HepG2 (cell line): ENCODE results near the gene GUCY1A1. TPM values are rescaled to one million over a fixed set of nuclear protein-coding genes. Genes with fewer than 3 reads are reported as not detected.

Experiments
- ATAC-seq: fragments of 200-7000 bp; cut with Tn5 transposase; 3 replicates; pipeline ENCODE4 v1.9.1; 2020; ENCODE audit warnings: mild to moderate bottlenecking, moderate library complexity
- BruUV-seq: library from RNA; stranded (reverse); fragments of 400-500 nt; replicated peaks from 2 replicates; lab custom pipeline; 2021; lab: Mats Ljungman, UMichigan
- CTCF ChIA-PET: fragments of 300-600 bp; formaldehyde crosslinking; extraction: SDS; loops from one replicate; lab custom pipeline; 2021; ENCODE audit warnings: low total read pairs, inconsistent platforms, low intra/inter-chr PET ratio; lab: Yijun Ruan, JAX
- POLR2A ChIA-PET: fragments of 350-600 bp; sonication (Branson Sonifier 250); formaldehyde crosslinking; loops from one replicate; lab custom pipeline; 2020; ENCODE audit warnings: antibody characterized with exemption, inconsistent platforms; lab: Yijun Ruan, JAX
- DNase-seq: peaks from one replicate; pipeline ENCODE4 v3.0.0-alpha.2; 2015; ENCODE audit warnings: low spot score
- FAIRE-seq: peaks from 3 replicates; lab custom pipeline; 2011; peaks lifted over from hg19 to GRCh38; lab: Jason Lieb, UNC
- H2AFZ ChIP-seq: one replicate; pipeline ENCODE4 v1.6.1; 2011; ENCODE audit warnings: low read length, inconsistent platforms
- H3K27ac ChIP-seq: fragments of 300-600 bp; 3 replicates; pipeline ENCODE4 v1.8.0; 2011; ENCODE audit warnings: mixed run types, mild to moderate bottlenecking, mixed read lengths, low read length, inconsistent platforms; ENCODE audit not compliant: insufficient read depth; ENCODE audit errors: extremely low read length
- H3K27me3 ChIP-seq, 2 experiments: fragments of 200-600 bp in 1 of 2; 2 replicates in 1 of 2; 3 replicates in 1 of 2; pipeline versions ENCODE4 v1.6.0 to v1.8.0; 2011; ENCODE audit warnings: low read length in 2 of 2, mild to moderate bottlenecking in 2 of 2, moderate library complexity in 2 of 2, inconsistent platforms in 1 of 2; ENCODE audit not compliant: insufficient read depth in 2 of 2, control insufficient read depth in 1 of 2
- H3K36me3 ChIP-seq, 2 experiments: fragments of 200-600 bp in 1 of 2; replicated peaks in 1 of 2; 2 replicates in 1 of 2; 3 replicates in 1 of 2; pipeline versions ENCODE4 v1.5.1 to v1.8.0; 2011; ENCODE audit warnings: low read length in 2 of 2, inconsistent platforms in 1 of 2; ENCODE audit not compliant: insufficient read depth in 2 of 2, control insufficient read depth in 1 of 2
- H3K4me1 ChIP-seq: 2 replicates; pipeline ENCODE4 v1.5.1; 2012; ENCODE audit warnings: low read length, inconsistent platforms; ENCODE audit not compliant: insufficient read depth
- H3K4me2 ChIP-seq: 2 replicates; pipeline ENCODE4 v1.6.0; 2011; ENCODE audit warnings: low read depth, low read length, inconsistent platforms
- H3K4me3 ChIP-seq, 3 experiments: fragments of 200-600 bp in 1 of 3; sonication (generic), shearing (Covaris generic) in 1 of 3; replicated peaks in 1 of 3; 2 replicates each; pipeline ENCODE4 v1.5.1; 2011 to 2016; ENCODE audit warnings: low read length in 3 of 3, inconsistent platforms in 2 of 3, low read depth in 2 of 3, mild to moderate bottlenecking in 2 of 3, control low read depth in 1 of 3, mixed read lengths in 1 of 3; ENCODE audit not compliant: insufficient read depth in 1 of 3
- H3K79me2 ChIP-seq: one replicate; pipeline ENCODE4 v1.6.1; 2011; ENCODE audit warnings: low read length, inconsistent platforms; ENCODE audit not compliant: insufficient read depth
- H3K9ac ChIP-seq: 2 replicates; pipeline ENCODE4 v1.6.0; 2011; ENCODE audit warnings: mild to moderate bottlenecking, low read depth, low read length, inconsistent platforms; ENCODE audit not compliant: insufficient read depth
- H3K9me3 ChIP-seq: 2 replicates; pipeline ENCODE4 v1.5.1; 2012; ENCODE audit warnings: mild to moderate bottlenecking, low read length
- H4K20me1 ChIP-seq: 2 replicates; pipeline ENCODE4 v1.6.0; 2011; ENCODE audit warnings: inconsistent platforms, mild to moderate bottlenecking, low read length, moderate library complexity; ENCODE audit not compliant: insufficient read depth
- BCL3 ChIP-seq: sonication (generic); formaldehyde crosslinking; IDR thresholded peaks from 2 replicates; pipeline ENCODE4 v1.5.1; 2020; ENCODE audit warnings: mild to moderate bottlenecking, missing genetic modification reagents, moderate library complexity
- BRF2 ChIP-seq: sonication (generic); formaldehyde crosslinking; IDR thresholded peaks from 2 replicates; pipeline ENCODE4 v1.8.1; 2022; ENCODE audit warnings: mild to moderate bottlenecking, missing genetic modification reagents
- CBX5 ChIP-seq: sonication (generic); formaldehyde crosslinking; IDR thresholded peaks from 2 replicates; pipeline ENCODE4 v1.4.0; 2020; ENCODE audit warnings: missing genetic modification reagents, borderline replicate concordance
- RXRB ChIP-seq: IDR thresholded peaks from 2 replicates; pipeline ENCODE4 v1.6.1; 2016; ENCODE audit warnings: borderline replicate concordance, missing genetic modification reagents, missing compliant biosample characterization
- ZNF337 ChIP-seq: sonication (generic); formaldehyde crosslinking; IDR thresholded peaks from 2 replicates; pipeline ENCODE4 v1.5.1; 2020; ENCODE audit warnings: missing genetic modification reagents, low read depth, mild to moderate bottlenecking, borderline replicate concordance
- ZNF563 ChIP-seq: sonication (generic); formaldehyde crosslinking; IDR thresholded peaks from 2 replicates; pipeline ENCODE4 v1.8.0; 2022; ENCODE audit warnings: mild to moderate bottlenecking, moderate library complexity, missing genetic modification reagents
- ZNF609 ChIP-seq: sonication (generic); formaldehyde crosslinking; IDR thresholded peaks from 2 replicates; pipeline ENCODE4 v1.4.0; 2020; ENCODE audit warnings: mild to moderate bottlenecking, missing genetic modification reagents, borderline replicate concordance
- ZNF737 ChIP-seq: sonication (generic); formaldehyde crosslinking; IDR thresholded peaks from 2 replicates; pipeline ENCODE4 v1.5.0; 2020; ENCODE audit warnings: missing genetic modification reagents, mild to moderate bottlenecking, borderline replicate concordance
- ZNF775 ChIP-seq: sonication (generic); formaldehyde crosslinking; IDR thresholded peaks from 2 replicates; pipeline ENCODE4 v1.4.0; 2020; ENCODE audit warnings: missing genetic modification reagents, mild to moderate bottlenecking, moderate library complexity, borderline replicate concordance
- WGBS: methylation state at CpG from one replicate; pipeline ENCODE4 v1.1.6; 2017; ENCODE audit warnings: low lambda C conversion rate; 5-methylcytosine and 5-hydroxymethylcytosine counted together
- in situ Hi-C: cut with HindIII; loops from 2 replicates; pipeline ENCODE4 v1.10.0; 2017; ENCODE audit warnings: low pct_unique_long_range_greater_than_20kb; ENCODE audit not compliant: extremely low pct_ligation_motif_present
- intact Hi-C: fragments of 100-400 bp; cut with micrococcal nuclease; formaldehyde crosslinking; loops from one replicate; pipeline ENCODE4 v1.10.0; 2022; ENCODE audit not compliant: unreplicated experiment
- polyA plus RNA-seq, 8 experiments: library from polyadenylated mRNA; depleted of rRNA in 3 of 8; stranded (reverse) in 7 of 8; unstranded in 1 of 8; fragments of >200 nt; fragmentation: Illumina TruSeq in 4 of 8; extraction: Trizol in 4 of 8; gene quantifications; 2 replicates each; pipeline versions ENCODE4 v1.2.1 to v1.2.3, GENCODE V29; 2011 to 2016; ENCODE audit warnings: low read depth in 4 of 8, missing spikeins in 1 of 8, mixed read lengths in 1 of 8; ENCODE audit not compliant: insufficient read depth in 1 of 8
- total RNA-seq, 5 experiments: library from RNA; depleted of rRNA; stranded (reverse); fragments of >200 nt; fragmentation: Illumina TruSeq; extraction: Trizol; gene quantifications; 2 replicates each; pipeline ENCODE4 v1.2.3, GENCODE V29; 2016; ENCODE audit warnings: low read depth in 1 of 5

The GUCY1A1 gene
- total and polyA plus RNA-seq, 2 of the 13 experiments (the other 11 are each of a cell fraction or from before 2014, with no cell fraction given), result not detected

- TF ChIP-seq BCL3 (CRISPR knock-in tag), result no peak
Observed at GRCh38 chr4:155763551-155763950, 96.9 kb downstream of the GUCY1A1 start (continued).

- FAIRE-seq (no peak), DNase-seq (no peak), ATAC-seq (no peak)
- Histone ChIP-seq H3K36me3 (no peaks in the 10 kb centered on the region), H3K27me3 (no peaks in the 10 kb centered on the region), H3K27ac (no peak overlapping the region), H4K20me1 (no peaks in the 10 kb centered on the region), H3K9ac (no peak overlapping the region), H3K4me2 (no peak overlapping the region), H3K4me1 (no peaks in the 10 kb centered on the region), H2AFZ (no peak overlapping the region), H3K9me3 (no peaks in the 10 kb centered on the region), H3K79me2 (no peaks in the 10 kb centered on the region), H3K4me3 (no peak overlapping the region)
- ChIA-PET POLR2A (no interaction called here), CTCF (no interaction called here)
- in situ Hi-C loops, result no loop called here
- WGBS, result 3% methylated on average over 3 of the region's 3 CpGs
- TF ChIP-seq RXRB (CRISPR knock-in tag), result no peak
- intact Hi-C loops, result no loop called here
- BruUV-seq, result no TSS peak
Observed at GRCh38 chr4:155765149-155765548, 98.5 kb downstream of the GUCY1A1 start.

GRCh38 chr4:155766622-155767021 is 100.0 kb downstream of the GUCY1A1 start:
- no TSS peak for BruUV-seq
- TF ChIP-seq ZNF775, result no peak
- TF ChIP-seq ZNF563 (CRISPR knock-in tag), result no peak
- no peak for TF ChIP-seq ZNF737 (CRISPR knock-in tag)
- TF ChIP-seq ZNF337, result no peak
- TF ChIP-seq CBX5 (CRISPR knock-in tag), result no peak
- TF ChIP-seq ZNF609, result no peak
- no peak for TF ChIP-seq BRF2 (CRISPR knock-in tag)

More at GRCh38 chr4:155766622-155767021, 100.0 kb downstream of the GUCY1A1 start:
- Histone ChIP-seq H4K20me1 (no peaks in the 10 kb centered on the region), H3K9me3 (no peaks in the 10 kb centered on the region), H3K4me3 (no peak overlapping the region), H3K4me1 (no peaks in the 10 kb centered on the region), H3K36me3 (no peaks in the 10 kb centered on the region), H3K79me2 (no peaks in the 10 kb centered on the region), H3K27ac (no peak overlapping the region), H3K27me3 (no peaks in the 10 kb centered on the region), H2AFZ (no peak overlapping the region), H3K9ac (no peak overlapping the region), H3K4me2 (no peak overlapping the region)
- intact Hi-C loops (no loop called here), in situ Hi-C loops (no loop called here)
- no peak for FAIRE-seq
- POLR2A ChIA-PET, result no interaction called here
- ATAC-seq, result no peak
- CTCF ChIA-PET, result no interaction called here
- DNase-seq, result no peak
- 0% methylated on average over 2 of the region's 2 CpGs for WGBS
